K562 (cell line): ENCODE results near the gene PTPMT1. TPM values are rescaled to one million over a fixed set of nuclear protein-coding genes. Genes with fewer than 3 reads are reported as not detected.

Source experiments
- ATAC-seq: fragments of 200-7000 bp; cut with Tn5 transposase; 3 replicates; pipeline ENCODE4 v1.9.1; 2020; ENCODE audit warnings: moderate library complexity
- BruUV-seq: library from RNA; stranded (reverse); fragments of 400-500 nt; replicated peaks from 2 replicates; lab custom pipeline; 2021; lab: Mats Ljungman, UMichigan
- CTCF ChIA-PET: fragments of 300-600 bp; formaldehyde crosslinking; extraction: SDS; loops from one replicate; lab custom pipeline; 2021; ENCODE audit warnings: low intra/inter-chr PET ratio; lab: Yijun Ruan, JAX
- POLR2A ChIA-PET: fragments of 300-600, 350-650 bp; sonication (Branson Sonifier 250); formaldehyde crosslinking; extraction: SDS; loops from one replicate; lab custom pipeline; 2021; ENCODE audit warnings: antibody characterized with exemption, inconsistent platforms; lab: Yijun Ruan, JAX
- DNase-seq, 4 experiments: peaks; one replicate each; pipeline versions ENCODE4 v3.0.0 to v3.0.0-alpha.2; 2011 to 2018; ENCODE audit warnings: low spot score in 3 of 4, mixed read lengths in 3 of 4; ENCODE audit errors: extremely low read depth in 1 of 4
- FAIRE-seq: peaks from 2 replicates; lab custom pipeline; 2011; peaks lifted over from hg19 to GRCh38; lab: Jason Lieb, UNC
- H2AFZ ChIP-seq: 2 replicates; pipeline ENCODE4 v1.6.0; 2011; ENCODE audit warnings: low read depth, low read length, control low read depth, inconsistent platforms
- H3K27ac ChIP-seq: fragments of 200-600 bp; 3 replicates; pipeline ENCODE4 v1.8.0; 2011; ENCODE audit warnings: low read depth, mild to moderate bottlenecking, control low read depth, inconsistent platforms, low read length, moderate library complexity, mixed read lengths; ENCODE audit errors: extremely low read depth
- H3K27me3 ChIP-seq, 2 experiments: fragments of 300-600 bp in 1 of 2; 2 replicates in 1 of 2; 3 replicates in 1 of 2; pipeline versions ENCODE4 v1.6.0 to v1.8.0; 2011; ENCODE audit warnings: inconsistent platforms in 2 of 2, low read length in 2 of 2, mild to moderate bottlenecking in 1 of 2, mixed read lengths in 1 of 2, moderate library complexity in 1 of 2; ENCODE audit not compliant: control insufficient read depth in 2 of 2, insufficient read depth in 2 of 2
- H3K36me3 ChIP-seq: fragments of 300-600 bp; 3 replicates; pipeline ENCODE4 v1.8.0; 2011; ENCODE audit warnings: mild to moderate bottlenecking, low read length, inconsistent platforms; ENCODE audit not compliant: control insufficient read depth, insufficient read depth
- H3K4me1 ChIP-seq, 2 experiments: fragments of 200-600 bp in 1 of 2; replicated peaks in 1 of 2; 2 replicates in 1 of 2; 3 replicates in 1 of 2; pipeline versions ENCODE4 v1.5.1 to v1.8.0; 2011; ENCODE audit warnings: inconsistent platforms in 2 of 2, low read length in 2 of 2, mild to moderate bottlenecking in 1 of 2, mixed read lengths in 1 of 2, moderate library complexity in 1 of 2; ENCODE audit not compliant: control insufficient read depth in 2 of 2, insufficient read depth in 2 of 2
- H3K4me2 ChIP-seq: 2 replicates; pipeline ENCODE4 v1.6.1; 2011; ENCODE audit warnings: low read length, control low read depth, inconsistent platforms, mixed read lengths; ENCODE audit not compliant: insufficient read depth
- H3K4me3 ChIP-seq: fragments of 200-600 bp; sonication (generic), shearing (Covaris generic); 2 replicates; pipeline ENCODE4 v1.5.1; 2016; ENCODE audit warnings: control low read depth, inconsistent platforms
- H3K79me2 ChIP-seq: fragments of 200-600 bp; 3 replicates; pipeline ENCODE4 v1.8.0; 2011; ENCODE audit warnings: low read length, inconsistent platforms; ENCODE audit not compliant: control insufficient read depth, insufficient read depth
- H3K9ac ChIP-seq, 2 experiments: 2 replicates each; pipeline versions ENCODE4 v1.6.0 to v1.6.1; 2011; ENCODE audit warnings: low read depth in 2 of 2, low read length in 2 of 2, control low read depth in 1 of 2, inconsistent platforms in 1 of 2, mild to moderate bottlenecking in 1 of 2, mixed read lengths in 1 of 2; ENCODE audit not compliant: insufficient read depth in 1 of 2
- H3K9me1 ChIP-seq: one replicate; pipeline ENCODE4 v1.6.0; 2011; ENCODE audit warnings: inconsistent platforms, mild to moderate bottlenecking, low read length, moderate library complexity; ENCODE audit not compliant: control insufficient read depth, insufficient read depth
- H3K9me3 ChIP-seq: replicated peaks from 2 replicates; pipeline ENCODE4 v1.5.1; 2011; ENCODE audit warnings: low read depth, low read length, inconsistent platforms; ENCODE audit not compliant: control insufficient read depth, insufficient read depth
- H4K20me1 ChIP-seq: replicated peaks from 2 replicates; pipeline ENCODE4 v1.6.1; 2011; ENCODE audit warnings: low read length, inconsistent platforms, mixed read lengths; ENCODE audit not compliant: control insufficient read depth, insufficient read depth
- GABPB2 ChIP-seq: fragments of 250-450 bp; sonication (Bioruptor Pico); conservative IDR thresholded peaks from 2 replicates; pipeline ENCODE4 v1.5.1; 2021; ENCODE audit warnings: mild to moderate bottlenecking
- HMG20B ChIP-seq: fragments of 250-450 bp; sonication (Bioruptor Pico); IDR thresholded peaks from 2 replicates; pipeline ENCODE4 v1.5.0; 2021; ENCODE audit warnings: mild to moderate bottlenecking
- RFX1 ChIP-seq: fragments of 450-650 bp; IDR thresholded peaks from 2 replicates; pipeline ENCODE4 v1.6.1; 2016; ENCODE audit warnings: mild to moderate bottlenecking, moderate library complexity
- ZNF551 ChIP-seq: fragments of 250-450 bp; sonication (Bioruptor Pico); IDR thresholded peaks from 2 replicates; pipeline ENCODE4 v1.5.0; 2021; ENCODE audit warnings: mild to moderate bottlenecking, moderate library complexity
- WGBS: fragments of 100-300 bp; shearing (Covaris generic); methylation state at CpG from one replicate; pipeline ENCODE4 v1.1.6; 2016; ENCODE audit warnings: low coverage, mixed read lengths; ENCODE audit not compliant: insufficient coverage; ENCODE audit errors: missing lambda C conversion rate; 5-methylcytosine and 5-hydroxymethylcytosine counted together
- in situ Hi-C: fragments of 300-500 bp; cut with MboI; formaldehyde crosslinking; loops from 4 replicates; pipeline ENCODE4 v1.15.0; 2018; ENCODE audit warnings: inconsistent platforms, mixed read lengths
- intact Hi-C: fragments of 100-400 bp; cut with micrococcal nuclease; formaldehyde crosslinking; loops from 2 replicates; pipeline ENCODE4 v1.14.2; 2022
- polyA plus RNA-seq, 8 experiments: library from polyadenylated mRNA; depleted of rRNA in 4 of 8; stranded (reverse) in 5 of 8; unstranded in 3 of 8; fragments of >200 nt; fragmentation: Nextera tagmentation in 2 of 8; fragmentation: Illumina TruSeq in 1 of 8; extraction: Ambion mirVana in 2 of 8; extraction: Trizol in 1 of 8; gene quantifications; 2 replicates each; pipeline versions ENCODE4 v1.2.1 to v1.2.3, GENCODE V29; 2011 to 2014; ENCODE audit warnings: inconsistent platforms in 1 of 8, missing spikeins in 1 of 8
- total RNA-seq, 7 experiments: library from RNA; depleted of rRNA in 6 of 7; stranded (reverse); fragments of >200 nt in 6 of 7; fragmentation: Illumina TruSeq in 2 of 7; extraction: Trizol in 2 of 7; gene quantifications; 2 replicates each; pipeline versions ENCODE4 v1.2.1 to v1.2.3, GENCODE V29; 2011 to 2021; ENCODE audit warnings: low replicate concordance in 1 of 7
- TF ChIP-seq, protein P1 (sequence below): fragments of 450-650 bp; IDR thresholded peaks from 2 replicates; pipeline ENCODE4 v1.6.1; 2018; ENCODE audit not compliant: partially characterized antibody
- TF ChIP-seq, protein P2 (sequence below): fragments of 450-650 bp; IDR thresholded peaks from 2 replicates; pipeline ENCODE4 v1.7.1; 2018; ENCODE audit warnings: mild to moderate bottlenecking, low read depth; ENCODE audit not compliant: partially characterized antibody

Gene PTPMT1
- total and polyA plus RNA-seq, 9 of the 15 experiments (the other 6 are each of a cell fraction or from before 2014, with no cell fraction given), result 10.4 to 140 (median 67.2) TPM

DNA sequence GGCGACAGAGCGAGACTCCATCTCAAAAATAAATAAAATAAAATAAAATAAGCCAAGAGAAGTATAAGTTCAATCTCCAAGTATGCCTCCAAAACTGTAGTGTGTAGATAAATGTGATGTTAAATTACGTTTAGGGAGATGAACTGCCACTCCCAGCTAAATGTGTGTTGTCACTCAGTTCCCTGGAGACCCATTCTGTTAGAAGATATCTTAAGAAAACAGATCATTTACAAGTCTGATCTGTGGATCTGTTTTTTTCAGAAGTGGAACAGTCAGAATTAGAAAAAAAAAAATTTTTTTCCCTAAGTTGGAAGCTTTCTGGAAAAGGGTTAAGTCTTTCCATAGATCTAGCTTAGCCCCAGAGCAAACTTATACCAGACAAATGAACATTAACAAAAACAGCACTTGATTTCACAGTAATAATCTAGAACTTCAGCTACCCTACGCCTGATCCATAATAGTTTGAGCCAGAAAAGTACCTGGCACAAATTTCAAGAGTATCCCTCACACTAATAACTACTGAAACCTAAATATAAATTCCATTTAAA is 30.6 kb upstream of the PTPMT1 start:
- Histone ChIP-seq H4K20me1 (peaks cover 16% of the 10 kb centered on the region), H3K79me2 (peaks cover 99% of the 10 kb centered on the region), H3K9me1 (no peaks in the 10 kb centered on the region), H3K4me2 (no peak overlapping the region), H3K9me3 (no peaks in the 10 kb centered on the region), H2AFZ (no peak overlapping the region), H3K36me3 (peaks cover 12% of the 10 kb centered on the region; the same call in 1 of the 3 replicates), H3K4me3 (no peak overlapping the region), H3K9ac (peak overlapping the region in 1 of 2 experiments; percentile 31; a peak in 2 of 4 replicates), H3K4me1 (peaks cover 4 to 5% of the 10 kb centered on the region in 2 experiments; a peak in 3 of 5 replicates), H3K27ac (0 out of 3 replicates have a peak overlapping the region, but pooled peaks have one; percentile 8), H3K27me3 (no peaks in the 10 kb centered on the region)
- WGBS, result 77% methylated on average over 4 of the region's 4 CpGs
- intact Hi-C loops (no loop called here), in situ Hi-C loops (no loop called here)
- no peak for TF ChIP-seq HMG20B (CRISPR knock-in tag)
- no peak for TF ChIP-seq ZNF551 (CRISPR knock-in tag)
- TF ChIP-seq, protein P1, sequence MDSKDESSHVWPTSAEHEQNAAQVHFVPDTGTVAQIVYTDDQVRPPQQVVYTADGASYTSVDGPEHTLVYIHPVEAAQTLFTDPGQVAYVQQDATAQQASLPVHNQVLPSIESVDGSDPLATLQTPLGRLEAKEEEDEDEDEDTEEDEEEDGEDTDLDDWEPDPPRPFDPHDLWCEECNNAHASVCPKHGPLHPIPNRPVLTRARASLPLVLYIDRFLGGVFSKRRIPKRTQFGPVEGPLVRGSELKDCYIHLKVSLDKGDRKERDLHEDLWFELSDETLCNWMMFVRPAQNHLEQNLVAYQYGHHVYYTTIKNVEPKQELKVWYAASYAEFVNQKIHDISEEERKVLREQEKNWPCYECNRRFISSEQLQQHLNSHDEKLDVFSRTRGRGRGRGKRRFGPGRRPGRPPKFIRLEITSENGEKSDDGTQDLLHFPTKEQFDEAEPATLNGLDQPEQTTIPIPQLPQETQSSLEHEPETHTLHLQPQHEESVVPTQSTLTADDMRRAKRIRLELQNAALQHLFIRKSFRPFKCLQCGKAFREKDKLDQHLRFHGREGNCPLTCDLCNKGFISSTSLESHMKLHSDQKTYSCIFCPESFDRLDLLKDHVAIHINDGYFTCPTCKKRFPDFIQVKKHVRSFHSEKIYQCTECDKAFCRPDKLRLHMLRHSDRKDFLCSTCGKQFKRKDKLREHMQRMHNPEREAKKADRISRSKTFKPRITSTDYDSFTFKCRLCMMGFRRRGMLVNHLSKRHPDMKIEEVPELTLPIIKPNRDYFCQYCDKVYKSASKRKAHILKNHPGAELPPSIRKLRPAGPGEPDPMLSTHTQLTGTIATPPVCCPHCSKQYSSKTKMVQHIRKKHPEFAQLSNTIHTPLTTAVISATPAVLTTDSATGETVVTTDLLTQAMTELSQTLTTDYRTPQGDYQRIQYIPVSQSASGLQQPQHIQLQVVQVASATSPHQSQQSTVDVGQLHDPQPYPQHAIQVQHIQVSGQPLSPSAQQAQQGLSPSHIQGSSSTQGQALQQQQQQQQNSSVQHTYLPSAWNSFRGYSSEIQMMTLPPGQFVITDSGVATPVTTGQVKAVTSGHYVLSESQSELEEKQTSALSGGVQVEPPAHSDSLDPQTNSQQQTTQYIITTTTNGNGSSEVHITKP, result peak; percentile 81
- TF ChIP-seq, protein P2, sequence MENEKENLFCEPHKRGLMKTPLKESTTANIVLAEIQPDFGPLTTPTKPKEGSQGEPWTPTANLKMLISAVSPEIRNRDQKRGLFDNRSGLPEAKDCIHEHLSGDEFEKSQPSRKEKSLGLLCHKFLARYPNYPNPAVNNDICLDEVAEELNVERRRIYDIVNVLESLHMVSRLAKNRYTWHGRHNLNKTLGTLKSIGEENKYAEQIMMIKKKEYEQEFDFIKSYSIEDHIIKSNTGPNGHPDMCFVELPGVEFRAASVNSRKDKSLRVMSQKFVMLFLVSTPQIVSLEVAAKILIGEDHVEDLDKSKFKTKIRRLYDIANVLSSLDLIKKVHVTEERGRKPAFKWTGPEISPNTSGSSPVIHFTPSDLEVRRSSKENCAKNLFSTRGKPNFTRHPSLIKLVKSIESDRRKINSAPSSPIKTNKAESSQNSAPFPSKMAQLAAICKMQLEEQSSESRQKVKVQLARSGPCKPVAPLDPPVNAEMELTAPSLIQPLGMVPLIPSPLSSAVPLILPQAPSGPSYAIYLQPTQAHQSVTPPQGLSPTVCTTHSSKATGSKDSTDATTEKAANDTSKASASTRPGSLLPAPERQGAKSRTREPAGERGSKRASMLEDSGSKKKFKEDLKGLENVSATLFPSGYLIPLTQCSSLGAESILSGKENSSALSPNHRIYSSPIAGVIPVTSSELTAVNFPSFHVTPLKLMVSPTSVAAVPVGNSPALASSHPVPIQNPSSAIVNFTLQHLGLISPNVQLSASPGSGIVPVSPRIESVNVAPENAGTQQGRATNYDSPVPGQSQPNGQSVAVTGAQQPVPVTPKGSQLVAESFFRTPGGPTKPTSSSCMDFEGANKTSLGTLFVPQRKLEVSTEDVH, result no peak
- peak; percentile 30; the same call in 1 of the 2 replicates for TF ChIP-seq RFX1
- TF ChIP-seq GABPB2 (CRISPR knock-in tag), result no peak
- ChIA-PET POLR2A (interaction anchor here (0.9 to 2.6 kb wide), 3 partner anchors 10 to 18 kb away, joined by 3 to 19 read pairs (median 6); no protein-coding TSS in a partner anchor), CTCF (no interaction called here)
- no TSS peak for BruUV-seq
- ATAC-seq (0 out of 3 replicates have a peak, but pooled peaks have one; percentile 22), FAIRE-seq (no peak), DNase-seq (no peak)
